IPS-NIHi7 (cell line): ENCODE results near the gene GOSR2.
"Not testable (repeated sequence)": the region's sequence is repeated elsewhere in the genome, so short reads cannot be mapped to it uniquely, and the experiment has no call there.

Experiments
- DNase-seq: peaks from one replicate; pipeline ENCODE4 v3.0.0; 2012; ENCODE audit warnings: mixed read lengths; ENCODE audit errors: extremely low spot score

The GOSR2 gene

GRCh38 chr17:46964315-46965265 lies 41.6 kb downstream of the GOSR2 start:
- DNase-seq = peak; percentile 80

- no peak for DNase-seq
Measured at GRCh38 chr17:46968224-46968834, 45.4 kb downstream of the GOSR2 start.

- DNase-seq = no peak
Measured at GRCh38 chr17:46968896-46969295, 45.9 kb downstream of the GOSR2 start.

GRCh38 chr17:46971647-46972300 lies 48.8 kb downstream of the GOSR2 start:
- DNase-seq = no peak

GRCh38 chr17:46972346-46972745 lies 49.4 kb downstream of the GOSR2 start:
- no peak for DNase-seq

- DNase-seq = no peak
Measured at GRCh38 chr17:46974086-46974485, 51.1 kb downstream of the GOSR2 start.

- no peak for DNase-seq
Measured at GRCh38 chr17:46975287-46975686, 52.3 kb downstream of the GOSR2 start.

GRCh38 chr17:46976626-46977270 lies 53.8 kb downstream of the GOSR2 start:
- DNase-seq = no peak

- DNase-seq = peak; percentile 84
Measured at GRCh38 chr17:46977348-46977747, 54.4 kb downstream of the GOSR2 start.

- DNase-seq = no peak
Measured at GRCh38 chr17:46977750-46978488, 55.0 kb downstream of the GOSR2 start.

GRCh38 chr17:46978489-46979146 lies 55.7 kb downstream of the GOSR2 start:
- DNase-seq = no peak

GRCh38 chr17:46979147-46979863 lies 56.3 kb downstream of the GOSR2 start, which contains the start of gene RPRML:
RPRML (minus strand) TSS chr17:46979253; CDS start chr17:46979007, 246 bp downstream.
- peak; percentile 52 for DNase-seq

GRCh38 chr17:46982577-46982976 lies 59.6 kb downstream of the GOSR2 start:
- no peak for DNase-seq

GRCh38 chr17:46983782-46984181 lies 60.8 kb downstream of the GOSR2 start:
- peak; percentile 51 for DNase-seq

GRCh38 chr17:46984341-46984740 lies 61.4 kb downstream of the GOSR2 start:
- DNase-seq = no peak

GRCh38 chr17:46984892-46985291 lies 61.9 kb downstream of the GOSR2 start:
- DNase-seq = no peak

- no peak for DNase-seq
Measured at GRCh38 chr17:46986366-46986765, 63.4 kb downstream of the GOSR2 start.

- DNase-seq = not testable (repeated sequence)
Measured at GRCh38 chr17:46987927-46988326, 65.0 kb downstream of the GOSR2 start.

GRCh38 chr17:46989637-46990431 lies 66.9 kb downstream of the GOSR2 start:
- no peak for DNase-seq
